HFFc6 (cell line): ENCODE data around the gene AFAP1. TPM values are rescaled to one million over a fixed set of nuclear protein-coding genes. Genes with fewer than 3 reads are reported as not detected.
A peak's percentile ranks its signal among the peaks of the same experiment; 100 is the strongest.

ENCODE experiments used
- DNase-seq: peaks from one replicate; pipeline ENCODE4 v3.0.0-alpha.2; 2018
- H3K27ac Mint-ChIP-seq: 2 replicates; pipeline ENCODE4 v1.8.0; 2020; ENCODE audit warnings: mild to moderate bottlenecking, mixed read lengths
- H3K27me3 Mint-ChIP-seq: 2 replicates; pipeline ENCODE4 v1.8.0; 2021; ENCODE audit warnings: mild to moderate bottlenecking, moderate library complexity, mixed read lengths; ENCODE audit not compliant: insufficient read depth
- H3K36me3 Mint-ChIP-seq: 2 replicates; pipeline ENCODE4 v1.8.0; 2021; ENCODE audit warnings: low read depth, mixed read lengths
- H3K4me1 Mint-ChIP-seq: 2 replicates; pipeline ENCODE4 v1.8.0; 2020; ENCODE audit warnings: low read depth, mixed read lengths
- H3K4me3 Mint-ChIP-seq: 2 replicates; pipeline ENCODE4 v1.8.0; 2020; ENCODE audit warnings: mild to moderate bottlenecking, moderate library complexity, mixed read lengths
- H3K9me3 Mint-ChIP-seq: 2 replicates; pipeline ENCODE4 v1.8.0; 2020; ENCODE audit warnings: mild to moderate bottlenecking, mixed read lengths
- total RNA-seq, 6 experiments: library from RNA; stranded (reverse); fragmentation: NEBNext Ultra II Directional; extraction: Animal tissue kit (Norgen Biotek cat#: 25700); gene quantifications; 2 replicates in 1 of 6; 3 replicates in 5 of 6; pipeline ENCODE4 v1.2.3, GENCODE V29; 2021
- TF ChIP-seq, protein P1 (sequence below): fragments of 200-600 bp; sonication (generic); IDR thresholded peaks from 2 replicates; pipeline ENCODE4 v1.5.0; 2021; ENCODE audit warnings: antibody characterized with exemption, mild to moderate bottlenecking

The AFAP1 gene
- total RNA-seq, 6 experiments from 2014 or later: 99.7 to 116 (median 107) TPM

DNA sequence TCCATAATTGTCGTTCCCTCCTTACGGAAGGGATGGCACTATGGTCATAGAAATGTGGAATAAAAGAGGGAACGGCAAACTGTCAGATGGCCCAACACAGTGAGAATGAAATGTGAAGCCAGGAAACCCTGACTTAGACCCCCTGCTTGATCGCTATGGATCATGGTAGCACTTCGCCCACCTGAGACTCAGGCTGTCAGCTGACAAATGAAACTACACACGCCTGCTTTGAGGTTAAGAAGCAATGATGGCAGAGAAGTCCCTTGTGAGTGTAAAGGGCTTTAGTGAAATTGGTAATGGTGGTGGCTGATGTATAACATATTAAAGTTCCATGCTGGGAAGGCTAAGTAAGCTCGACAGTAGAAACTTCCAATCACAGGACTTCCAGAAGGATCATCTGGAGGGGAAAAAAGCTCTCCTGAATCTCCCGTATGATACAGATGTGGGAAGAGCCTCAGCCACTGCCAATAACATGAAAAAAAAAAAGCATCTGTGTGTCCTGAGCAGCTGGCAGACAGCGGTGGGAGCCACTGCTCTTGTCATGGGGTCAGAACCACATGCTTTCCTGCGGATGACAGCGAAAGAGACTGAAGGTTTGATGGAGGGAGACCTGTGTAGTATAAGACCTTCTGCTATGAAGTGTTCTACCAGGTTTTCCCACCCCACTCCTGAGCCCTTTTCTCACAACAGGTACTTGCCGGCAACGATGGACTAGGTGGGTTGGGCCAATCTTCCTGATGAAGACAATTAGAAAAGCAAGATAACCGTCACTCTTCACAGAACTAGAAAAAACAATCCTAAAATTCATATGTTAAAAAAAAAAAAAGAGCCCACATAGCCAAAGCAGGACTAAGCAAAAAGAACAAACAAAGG, 107.6 kb downstream of the AFAP1 start:
- Mint-ChIP-seq H3K27me3 (peaks cover 17% of the 10 kb centered on the region), H3K9me3 (no peaks in the 10 kb centered on the region; the same call in 1 of the 2 replicates), H3K36me3 (peaks cover 83% of the 10 kb centered on the region), H3K27ac (peak overlapping the region; percentile 97), H3K4me3 (peak overlapping the region; percentile 86), H3K4me1 (peaks cover 77% of the 10 kb centered on the region)
- TF ChIP-seq, protein P1, sequence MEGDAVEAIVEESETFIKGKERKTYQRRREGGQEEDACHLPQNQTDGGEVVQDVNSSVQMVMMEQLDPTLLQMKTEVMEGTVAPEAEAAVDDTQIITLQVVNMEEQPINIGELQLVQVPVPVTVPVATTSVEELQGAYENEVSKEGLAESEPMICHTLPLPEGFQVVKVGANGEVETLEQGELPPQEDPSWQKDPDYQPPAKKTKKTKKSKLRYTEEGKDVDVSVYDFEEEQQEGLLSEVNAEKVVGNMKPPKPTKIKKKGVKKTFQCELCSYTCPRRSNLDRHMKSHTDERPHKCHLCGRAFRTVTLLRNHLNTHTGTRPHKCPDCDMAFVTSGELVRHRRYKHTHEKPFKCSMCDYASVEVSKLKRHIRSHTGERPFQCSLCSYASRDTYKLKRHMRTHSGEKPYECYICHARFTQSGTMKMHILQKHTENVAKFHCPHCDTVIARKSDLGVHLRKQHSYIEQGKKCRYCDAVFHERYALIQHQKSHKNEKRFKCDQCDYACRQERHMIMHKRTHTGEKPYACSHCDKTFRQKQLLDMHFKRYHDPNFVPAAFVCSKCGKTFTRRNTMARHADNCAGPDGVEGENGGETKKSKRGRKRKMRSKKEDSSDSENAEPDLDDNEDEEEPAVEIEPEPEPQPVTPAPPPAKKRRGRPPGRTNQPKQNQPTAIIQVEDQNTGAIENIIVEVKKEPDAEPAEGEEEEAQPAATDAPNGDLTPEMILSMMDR: no peak
- DNase-seq: no peak

DNA sequence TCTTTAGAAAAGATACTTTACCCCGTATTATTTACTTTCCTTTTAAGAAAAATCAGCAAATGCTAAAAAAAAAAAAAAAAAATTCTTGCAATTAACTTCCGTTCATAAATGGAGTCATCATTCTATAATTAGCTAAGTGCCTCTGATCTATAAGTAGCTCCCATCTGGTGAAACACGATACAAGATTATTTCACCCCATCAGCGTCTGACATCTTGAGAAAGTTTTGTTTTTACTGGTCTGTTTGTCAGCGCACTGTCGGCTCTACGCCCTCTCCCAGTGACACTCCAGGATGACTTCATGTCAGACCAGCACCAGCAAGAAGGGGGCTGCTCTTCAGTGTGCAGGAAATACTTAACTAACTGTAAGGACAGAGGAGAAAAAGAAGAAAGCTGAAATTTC, 108.3 kb downstream of the AFAP1 start:
- Mint-ChIP-seq H3K36me3 (peaks cover 83% of the 10 kb centered on the region), H3K27me3 (peaks cover 23% of the 10 kb centered on the region), H3K27ac (peak overlapping the region; percentile 97)

DNA sequence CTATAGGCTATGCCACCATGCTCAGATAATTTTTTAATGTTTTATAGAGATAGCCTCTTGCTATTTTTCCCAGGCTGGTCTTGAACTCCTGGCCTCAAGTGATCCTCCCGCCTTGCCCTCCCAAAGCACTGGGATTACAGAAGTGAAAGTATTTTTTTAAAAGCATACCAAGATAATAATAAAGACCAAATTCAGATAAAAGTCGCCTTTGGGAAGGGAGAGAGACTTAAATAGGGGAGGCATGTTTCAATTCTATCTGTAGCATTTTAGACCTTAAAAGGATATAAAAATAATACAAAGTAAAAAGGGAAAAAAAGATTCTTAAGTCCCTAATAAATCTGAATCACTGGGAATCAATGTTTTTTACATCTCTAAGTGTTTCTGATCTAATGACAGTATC, 108.9 kb downstream of the AFAP1 start:
- H3K4me3 Mint-ChIP-seq: peak overlapping the region; percentile 86
- DNase-seq: no peak
- no peaks in the 10 kb centered on the region; the same call in 1 of the 2 replicates for H3K9me3 Mint-ChIP-seq
- peaks cover 83% of the 10 kb centered on the region for H3K36me3 Mint-ChIP-seq
- peak overlapping the region; percentile 97 for H3K27ac Mint-ChIP-seq
- H3K27me3 Mint-ChIP-seq: peaks cover 25% of the 10 kb centered on the region
- H3K4me1 Mint-ChIP-seq: peaks cover 86% of the 10 kb centered on the region
- TF ChIP-seq, protein P1: no peak

More for the DNA sequence above, 108.3 kb downstream of the AFAP1 start:
- Mint-ChIP-seq H3K4me1 (peaks cover 80% of the 10 kb centered on the region), H3K4me3 (peak overlapping the region; percentile 86), H3K9me3 (no peaks in the 10 kb centered on the region; the same call in 1 of the 2 replicates)
- peak; percentile 75 for DNase-seq
- TF ChIP-seq, protein P1: no peak

DNA sequence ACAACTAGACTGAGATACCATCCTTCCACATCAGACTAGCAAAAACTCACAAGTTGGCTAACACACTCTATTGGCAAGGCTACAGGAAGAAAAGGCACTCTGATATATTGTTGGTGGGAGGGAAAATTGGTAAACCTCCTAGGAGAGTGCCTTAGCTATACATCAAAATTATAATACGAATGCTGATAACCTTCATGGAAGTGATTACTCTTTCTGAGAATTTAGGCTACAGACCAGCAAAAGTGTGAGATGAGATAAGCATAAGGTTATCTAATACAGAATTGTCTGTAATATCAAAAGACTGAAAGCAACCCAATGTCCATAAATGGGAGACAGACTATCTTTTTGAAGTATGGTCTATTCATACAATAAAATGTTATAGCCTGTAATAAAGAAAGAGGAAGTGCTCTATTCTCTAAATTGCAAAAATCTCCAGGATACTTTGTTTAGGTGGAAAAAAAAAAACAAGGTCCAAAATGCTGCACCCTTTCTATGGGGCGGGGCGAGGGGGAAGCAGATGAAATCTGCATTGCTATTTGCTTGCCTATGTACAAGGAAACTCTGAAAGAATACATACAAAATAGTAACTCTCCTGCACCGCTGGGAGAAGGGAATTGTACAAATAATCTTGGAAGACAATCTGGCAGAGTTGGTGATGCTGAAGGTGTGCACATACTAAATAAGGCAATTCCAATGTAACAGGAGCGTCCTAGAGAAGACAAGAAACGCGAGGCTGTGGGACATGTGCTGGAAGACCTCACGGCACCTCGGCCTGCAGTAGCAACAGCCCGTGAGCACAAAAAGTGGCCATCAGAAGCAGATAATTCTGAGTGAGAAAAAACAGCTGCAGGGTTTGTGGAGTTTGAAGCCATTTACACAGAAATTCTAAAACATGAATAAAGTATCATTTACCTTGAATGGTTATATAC, 109.7 kb downstream of the AFAP1 start:
- TF ChIP-seq, protein P1: no peak
- H3K9me3 Mint-ChIP-seq: no peaks in the 10 kb centered on the region; the same call in 1 of the 2 replicates
- H3K36me3 Mint-ChIP-seq: peaks cover 90% of the 10 kb centered on the region
- H3K4me3 Mint-ChIP-seq: peak overlapping the region; percentile 23; the same call in 1 of the 2 replicates
- peaks cover 26% of the 10 kb centered on the region for H3K27me3 Mint-ChIP-seq
- peaks cover 95% of the 10 kb centered on the region for H3K4me1 Mint-ChIP-seq
- peak overlapping the region; percentile 85 for H3K27ac Mint-ChIP-seq
- no peak for DNase-seq

DNA sequence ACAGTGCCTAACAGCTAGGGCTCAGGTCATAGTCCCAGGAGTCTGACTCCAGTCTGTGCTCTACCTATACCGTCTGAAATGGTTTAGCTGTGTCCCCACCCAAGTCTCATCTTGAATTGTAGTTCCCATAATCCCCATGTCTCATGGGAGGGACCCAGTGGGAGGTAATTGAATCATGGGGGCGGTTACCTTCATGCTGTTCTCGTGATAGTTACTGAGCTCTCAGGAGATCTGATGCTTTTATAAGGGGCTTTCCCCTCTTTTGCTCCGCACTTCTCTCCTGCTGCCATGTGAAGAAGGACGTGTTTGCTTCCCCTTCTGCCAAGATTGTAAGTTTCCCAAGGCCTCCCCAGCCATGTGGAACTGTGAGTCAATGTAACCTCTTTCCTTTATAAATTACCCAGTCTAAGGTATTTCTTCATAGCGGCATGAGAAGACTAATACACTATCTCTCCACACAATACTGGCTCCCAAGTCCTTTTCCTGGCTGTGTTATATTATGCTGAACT, 110.8 kb downstream of the AFAP1 start:
- no peak for DNase-seq
- Mint-ChIP-seq H3K27me3 (peaks cover 26% of the 10 kb centered on the region), H3K9me3 (no peaks in the 10 kb centered on the region; the same call in 1 of the 2 replicates), H3K27ac (peak overlapping the region; percentile 85), H3K4me1 (peaks cover 99% of the 10 kb centered on the region), H3K36me3 (peaks cover 89% of the 10 kb centered on the region), H3K4me3 (peak overlapping the region; percentile 81)
- TF ChIP-seq, protein P1: no peak
